HG03354 (cell line): ENCODE results near the gene MAPK14.

ENCODE experiments used
- ATAC-seq: cut with Tn5 transposase; IDR thresholded peaks from one replicate; pipeline ENCODE4 v1.9.1; 2021; ENCODE audit warnings: mild to moderate bottlenecking; ENCODE audit not compliant: unreplicated experiment, poor library complexity, severe bottlenecking

Gene MAPK14

GRCh38 chr6:36095497-36096391, 68.1 kb downstream of the MAPK14 start:
- no peak for ATAC-seq

DNA sequence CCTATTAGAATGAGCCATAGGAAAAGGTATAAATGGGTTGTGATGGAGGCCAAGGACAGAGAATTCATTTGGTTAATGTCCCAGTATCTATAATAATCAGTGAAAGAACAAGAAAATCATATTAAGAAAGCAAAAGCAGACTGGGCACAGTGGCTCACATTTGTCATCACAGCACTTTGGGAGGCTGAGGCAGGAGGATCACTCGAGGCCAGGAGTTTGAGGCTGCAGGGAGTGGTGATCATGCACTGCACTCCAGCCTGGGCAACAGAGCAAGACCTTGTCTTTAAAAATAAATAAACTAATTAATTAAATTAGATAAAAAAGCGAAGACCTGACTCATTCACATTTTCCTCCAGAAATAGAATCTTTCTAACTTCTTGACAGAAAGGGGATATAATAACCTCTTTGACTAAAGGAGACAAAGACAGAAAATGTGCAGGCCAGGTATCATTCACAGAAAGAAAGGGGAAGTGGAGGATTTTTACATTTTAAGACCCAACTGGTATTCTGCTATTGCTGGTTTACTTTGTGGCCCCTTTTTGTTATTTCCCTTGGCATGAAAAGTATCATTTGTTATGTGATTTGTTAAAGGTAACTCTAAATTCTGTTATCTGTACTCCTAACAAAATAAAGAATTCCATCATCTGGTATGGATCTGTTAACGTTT, 70.8 kb downstream of the MAPK14 start:
- no peak for ATAC-seq

DNA sequence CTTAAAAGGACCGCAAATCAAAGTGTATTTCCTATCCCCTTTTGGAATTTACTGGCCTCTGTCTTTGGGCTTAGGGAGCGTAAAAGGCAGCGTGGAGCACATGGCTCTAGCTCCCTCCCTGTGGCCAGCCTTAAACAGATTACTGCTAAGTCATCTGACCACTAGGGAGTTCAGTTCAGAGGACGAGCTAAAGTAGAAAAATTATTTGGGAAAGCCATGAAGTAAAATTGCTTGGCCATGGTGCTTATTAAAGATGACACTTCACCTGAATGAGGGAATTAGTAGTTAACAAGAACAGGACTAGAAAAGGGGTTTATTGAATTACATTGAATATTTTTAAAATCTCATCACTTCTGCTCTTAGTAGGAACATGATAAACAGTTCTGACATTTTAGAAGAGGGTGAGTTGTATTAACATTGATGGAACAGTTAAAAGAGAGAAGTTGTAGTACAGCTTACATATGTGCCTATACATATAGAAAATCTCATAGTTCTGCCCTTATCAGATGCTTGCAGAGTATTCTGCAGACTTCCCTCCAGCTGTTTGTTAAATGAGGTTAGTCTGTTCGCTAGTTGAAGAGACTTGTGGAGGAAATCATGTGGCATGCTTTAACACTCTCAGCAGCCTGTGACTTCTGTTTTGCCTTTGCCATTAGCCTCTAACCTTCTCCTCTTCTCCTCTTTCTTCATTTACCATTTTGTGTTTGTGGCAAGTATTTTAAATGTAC, 71.5 kb downstream of the MAPK14 start:
- no peak for ATAC-seq

- ATAC-seq = no peak
These were observed 72.4 kb downstream of the MAPK14 start for GRCh38 chr6:36099869-36100483.

GRCh38 chr6:36101691-36102090, 74.1 kb downstream of the MAPK14 start:
- ATAC-seq = no peak

DNA sequence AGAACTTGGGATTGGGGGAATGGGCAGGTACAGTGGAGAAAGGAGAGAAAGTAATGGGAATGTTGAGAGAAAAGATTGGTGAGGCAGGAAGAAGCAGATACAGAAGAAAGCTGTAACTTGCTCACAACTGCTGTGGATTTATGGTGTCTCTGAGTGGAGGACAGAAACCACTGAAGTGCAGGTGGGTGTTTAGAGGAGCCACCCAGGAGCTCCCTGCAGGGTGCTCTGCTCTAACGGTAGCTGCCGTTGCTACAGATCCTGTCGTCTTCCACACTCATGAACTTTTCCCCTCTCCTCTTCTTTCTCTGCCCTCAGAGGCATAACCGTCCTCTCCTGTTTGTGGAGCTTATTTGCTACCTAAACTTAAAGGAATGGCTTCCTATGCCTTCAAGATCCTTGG, 75.2 kb downstream of the MAPK14 start:
- ATAC-seq = no peak

- no peak for ATAC-seq
These were observed 77.2 kb downstream of the MAPK14 start for GRCh38 chr6:36104836-36105235.

GRCh38 chr6:36109092-36109491, 81.5 kb downstream of the MAPK14 start:
- no peak for ATAC-seq

DNA sequence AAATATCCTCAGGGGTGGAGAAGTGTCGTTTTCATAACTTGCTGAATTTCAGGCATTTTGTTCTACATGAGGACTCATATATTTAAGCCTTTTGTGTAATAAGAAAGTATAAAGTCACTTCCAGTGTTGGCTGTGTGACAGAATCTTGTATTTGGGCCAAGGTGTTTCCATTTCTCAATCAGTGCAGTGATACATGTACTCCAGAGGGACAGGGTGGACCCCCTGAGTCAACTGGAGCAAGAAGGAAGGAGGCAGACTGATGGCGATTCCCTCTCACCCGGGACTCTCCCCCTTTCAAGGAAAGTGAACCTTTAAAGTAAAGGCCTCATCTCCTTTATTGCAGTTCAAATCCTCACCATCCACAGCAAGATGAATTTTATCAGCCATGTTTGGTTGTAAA, 82.4 kb downstream of the MAPK14 start:
- no peak for ATAC-seq

DNA sequence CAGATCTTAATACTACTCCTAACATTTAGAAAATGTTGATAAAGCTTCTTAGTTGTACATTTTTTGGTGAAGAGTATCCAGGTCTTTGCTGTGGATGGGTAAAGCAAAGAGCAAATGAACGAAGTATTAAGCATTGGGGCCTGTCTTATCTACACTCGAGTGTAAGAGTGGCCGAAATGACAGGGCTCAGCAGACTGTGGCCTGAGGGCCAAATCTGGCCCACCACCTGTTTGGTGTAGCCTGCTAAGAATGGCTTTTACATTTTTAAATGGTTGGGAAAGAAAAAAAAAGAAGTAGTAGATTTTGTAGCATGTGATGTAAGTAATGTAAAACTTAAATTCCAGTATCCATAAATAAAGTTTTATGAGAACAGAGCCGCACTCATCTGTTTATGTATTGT, 83.3 kb downstream of the MAPK14 start:
- no peak for ATAC-seq

DNA sequence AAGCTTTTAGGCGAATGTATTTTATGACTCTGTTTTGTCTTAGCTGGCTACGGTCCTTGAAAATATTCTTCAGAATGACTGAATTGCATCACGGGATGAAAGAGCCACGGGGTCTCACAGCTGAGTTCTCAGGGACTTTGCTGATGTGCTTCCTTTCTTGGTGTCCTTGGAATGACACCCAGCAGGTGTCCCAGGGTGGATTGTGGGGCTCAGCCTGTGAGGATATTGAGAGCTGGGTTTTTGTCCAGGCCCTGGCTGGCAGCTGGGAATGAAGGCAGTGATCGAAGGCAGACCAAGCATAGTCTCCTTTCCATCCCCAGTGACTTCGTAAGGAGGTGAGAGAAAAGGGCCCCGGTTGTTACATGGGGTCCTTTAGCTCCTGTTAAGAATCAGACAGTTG, 83.9 kb downstream of the MAPK14 start:
- ATAC-seq = no peak

DNA sequence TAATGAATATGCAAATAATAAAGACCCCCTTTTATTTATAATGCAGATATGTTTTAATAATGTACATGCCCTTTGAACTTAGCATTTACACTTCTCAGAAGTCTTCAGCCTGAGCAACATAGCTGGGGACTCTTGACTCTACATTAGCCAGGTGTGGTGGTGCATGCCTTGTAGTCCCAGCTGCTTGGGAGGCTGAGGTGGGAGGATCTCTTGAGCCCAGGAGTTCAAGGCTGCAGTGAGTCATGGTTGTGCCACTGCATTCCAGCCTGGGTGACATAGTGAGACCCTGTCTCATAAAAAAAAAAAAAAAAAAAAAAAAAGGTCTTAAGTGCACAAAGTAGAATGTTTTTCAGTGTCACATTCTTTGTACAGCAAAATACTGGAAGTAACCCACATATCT, 85.4 kb downstream of the MAPK14 start:
- no peak for ATAC-seq

DNA sequence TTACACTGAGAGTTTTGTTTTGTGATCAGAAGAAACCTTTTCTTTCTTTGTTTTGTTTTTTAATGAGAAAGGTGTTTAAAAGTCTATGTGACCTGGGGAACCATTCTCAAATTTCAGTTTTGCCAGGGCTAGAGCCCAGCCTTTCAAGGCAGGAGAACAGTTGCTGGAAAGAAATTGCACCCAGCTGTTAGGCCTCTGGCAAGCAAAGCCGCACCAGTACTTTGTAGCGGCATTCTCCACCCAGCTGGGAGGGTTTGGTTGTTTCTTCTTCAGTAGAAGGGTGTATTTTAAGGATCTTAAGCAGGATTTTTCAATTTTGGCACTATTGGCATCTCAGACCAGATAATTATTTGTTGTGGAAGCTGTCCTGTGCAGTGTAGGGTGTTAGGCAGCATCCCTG, 86.1 kb downstream of the MAPK14 start:
- ATAC-seq = no peak

DNA sequence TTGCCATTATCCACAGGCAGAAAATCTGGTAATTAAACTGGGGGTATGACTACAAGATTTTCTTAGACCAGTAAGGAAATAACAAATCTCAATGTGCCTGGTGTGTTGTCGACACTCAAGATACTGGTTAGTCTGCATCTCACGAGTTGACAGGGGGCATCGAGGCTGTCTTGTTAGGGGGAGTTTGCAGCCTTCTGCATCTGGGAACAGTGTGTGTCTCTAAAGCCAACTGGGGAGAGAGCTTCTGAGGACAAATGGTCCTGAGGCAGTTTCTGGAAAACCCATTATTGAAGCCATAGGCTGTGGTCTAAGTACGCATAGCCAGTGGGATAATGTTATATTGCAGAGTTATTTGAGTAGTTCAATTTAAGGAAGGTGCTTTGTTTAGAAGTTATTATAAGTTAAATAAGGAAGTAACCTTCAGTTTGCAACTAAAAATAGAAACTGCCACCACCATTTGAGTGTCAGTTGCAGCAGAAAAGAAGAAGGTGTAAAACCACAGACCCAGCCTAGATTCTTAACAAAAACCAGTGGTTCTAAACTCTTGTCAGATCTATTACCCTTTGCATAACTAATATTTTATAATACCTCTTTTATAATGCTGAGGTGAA, 87.3 kb downstream of the MAPK14 start:
- no peak for ATAC-seq

DNA sequence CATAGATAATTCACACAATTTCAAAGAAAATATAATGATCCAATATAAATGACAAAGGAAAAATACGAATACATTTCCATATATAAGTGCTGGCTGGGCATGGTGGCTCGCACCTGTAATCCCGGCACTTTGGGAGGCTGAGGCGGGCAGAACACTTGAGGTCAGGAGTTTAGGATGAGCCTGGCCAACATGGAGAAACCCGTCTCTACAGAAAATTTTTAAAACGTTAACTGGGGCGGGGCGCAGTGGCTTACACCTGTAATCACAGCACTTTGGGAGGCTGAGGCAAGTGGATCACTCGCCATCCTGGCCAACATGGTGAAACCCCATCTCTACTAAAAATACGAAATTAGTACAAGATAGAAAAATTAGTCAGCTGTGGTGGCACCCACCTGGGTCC, 87.8 kb downstream of the MAPK14 start:
- ATAC-seq = no peak

DNA sequence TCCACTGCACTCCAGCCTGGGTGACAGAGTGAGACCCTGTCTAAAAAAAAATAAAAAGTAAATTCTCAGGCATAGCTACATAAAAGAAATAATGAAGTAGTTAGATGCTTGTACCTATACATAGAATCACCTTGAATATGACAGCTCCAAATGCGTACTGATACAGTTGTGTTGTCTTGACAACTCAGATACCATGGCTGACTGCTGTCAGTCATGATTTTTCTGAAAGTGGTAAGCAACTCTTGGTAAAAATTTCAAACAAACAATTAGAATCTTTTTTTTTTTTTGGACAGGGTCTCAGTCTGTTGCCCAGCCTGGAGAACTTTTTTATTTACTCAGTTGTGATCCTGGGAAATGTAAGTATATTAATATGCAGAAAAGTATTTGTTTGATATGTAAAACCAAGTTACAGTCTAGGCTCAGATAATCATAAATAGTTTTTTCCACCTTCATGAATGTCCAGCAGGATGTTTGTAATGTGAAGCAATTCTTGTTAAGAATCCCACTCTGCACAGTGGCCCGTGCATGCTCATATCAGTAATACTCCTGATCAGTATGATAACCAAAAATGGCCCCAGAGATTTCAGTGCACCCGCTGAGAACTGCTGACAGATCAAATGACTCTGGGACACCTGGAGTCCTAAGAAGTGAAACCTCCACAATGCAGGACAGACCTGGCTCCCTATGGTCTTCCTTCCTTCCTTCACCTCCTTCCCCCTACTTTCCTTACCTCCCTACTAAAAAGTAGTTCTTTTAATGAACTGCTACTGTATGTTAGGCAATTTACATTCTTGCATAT, 88.7 kb downstream of the MAPK14 start:
- no peak for ATAC-seq

GRCh38 chr6:36116943-36117342, 89.3 kb downstream of the MAPK14 start:
- no peak for ATAC-seq

GRCh38 chr6:36117658-36118549, 90.3 kb downstream of the MAPK14 start:
- ATAC-seq = no peak
